OCI-LY3 (cell line): ENCODE results near the gene PPP1R15B.
A peak's percentile ranks its signal among the peaks of the same experiment; 100 is the strongest.

Source experiments
- H2AFZ ChIP-seq: fragments of 200-600, 300-600 bp; shearing (Covaris generic); 2 replicates; pipeline ENCODE4 v1.6.0; 2014; ENCODE audit warnings: antibody characterized with exemption, low read depth, low read length
- H3K27ac ChIP-seq: fragments of 200-600, 300-600 bp; sonication (generic); 2 replicates; pipeline ENCODE4 v1.5.1; 2014; ENCODE audit warnings: mild to moderate bottlenecking, low read length, moderate library complexity, mixed read lengths
- H3K27me3 ChIP-seq: fragments of 200-600, 300-600 bp; sonication (generic); 2 replicates; pipeline ENCODE4 v1.6.1; 2014; ENCODE audit warnings: low read depth, low read length, mixed read lengths
- H3K36me3 ChIP-seq: fragments of 200-600, 300-600 bp; sonication (generic); replicated peaks from 2 replicates; pipeline ENCODE3; 2014; ENCODE audit warnings: low read depth, low read length, mixed read lengths
- H3K4me1 ChIP-seq: fragments of 300-600, 200-600 bp; sonication (generic); 2 replicates; pipeline ENCODE4 v1.6.1; 2014; ENCODE audit warnings: low read length, mixed read lengths
- H3K4me2 ChIP-seq: fragments of 200-600, 300-600 bp; sonication (generic); 2 replicates; pipeline ENCODE4 v1.6.1; 2014; ENCODE audit warnings: low read length, mixed read lengths
- H3K4me3 ChIP-seq: fragments of 300-600, 200-600 bp; sonication (generic); 2 replicates; pipeline ENCODE4 v1.5.1; 2014; ENCODE audit warnings: antibody characterized with exemption, mild to moderate bottlenecking, low read length, moderate library complexity
- H3K79me2 ChIP-seq: fragments of 300-600, 200-600 bp; shearing (Covaris generic); 2 replicates; pipeline ENCODE4 v1.6.1; 2014; ENCODE audit warnings: mild to moderate bottlenecking, low read length, mixed read lengths
- H3K9ac ChIP-seq: fragments of 300-600, 200-600 bp; shearing (Covaris generic); 2 replicates; pipeline ENCODE4 v1.6.0; 2014; ENCODE audit warnings: mild to moderate bottlenecking, low read length, moderate library complexity
- H3K9me3 ChIP-seq: fragments of 200-600, 300-600 bp; shearing (Covaris generic); 2 replicates; pipeline ENCODE4 v1.6.1; 2014; ENCODE audit warnings: low read length, mixed read lengths; ENCODE audit not compliant: insufficient read depth
- H4K20me1 ChIP-seq: fragments of 200-600, 300-600 bp; sonication (generic); 2 replicates; pipeline ENCODE4 v1.6.1; 2016; ENCODE audit warnings: low read length, mixed read lengths; ENCODE audit not compliant: insufficient read depth
- EZH2phosphoT487 ChIP-seq: fragments of 200-600 bp; shearing (Covaris generic); IDR thresholded peaks from 2 replicates; pipeline ENCODE4 v1.6.1; 2018; ENCODE audit warnings: antibody characterized with exemption, mixed run types, low read depth
- TF ChIP-seq, protein P1 (sequence below): fragments of 200-600, 300-600 bp; sonication (generic); IDR thresholded peaks from 2 replicates; pipeline ENCODE4 v1.5.1; 2014; ENCODE audit warnings: antibody characterized with exemption, low read length, low read depth

Gene PPP1R15B

DNA sequence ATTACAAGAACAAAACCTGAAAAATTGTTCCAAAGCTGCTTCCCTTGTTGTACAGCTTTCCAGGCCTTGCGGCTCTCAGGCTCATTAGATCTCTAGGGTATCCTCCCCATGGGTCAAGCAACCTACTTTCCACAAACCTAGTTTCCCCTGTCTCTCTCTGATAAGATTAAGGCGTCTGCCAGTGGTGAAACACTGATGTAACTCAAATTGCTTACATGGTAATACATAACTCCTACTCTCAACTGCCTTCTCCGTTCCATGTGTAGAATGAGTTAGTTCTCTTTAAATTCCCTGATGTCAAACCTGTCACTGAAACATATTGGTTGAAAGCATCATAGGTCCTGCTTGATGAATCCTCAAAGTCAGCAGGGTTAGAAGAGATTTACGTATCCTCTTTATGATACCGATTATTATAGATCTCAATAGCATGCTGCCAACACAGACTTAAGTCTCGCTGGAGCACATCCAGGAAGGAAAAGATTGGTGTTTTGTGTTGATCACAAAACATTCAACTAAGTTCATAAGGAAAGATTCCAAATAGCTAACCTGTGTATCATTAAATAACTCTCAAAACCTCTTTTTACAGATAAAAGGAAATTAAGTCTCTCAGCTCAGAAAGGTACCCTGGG is 10.6 kb downstream of the PPP1R15B start:
- H3K36me3 ChIP-seq, result peaks cover 57% of the 10 kb centered on the region
- H3K4me2 ChIP-seq, result no peak overlapping the region
- TF ChIP-seq EZH2phosphoT487, result no peak
- TF ChIP-seq, protein P1, sequence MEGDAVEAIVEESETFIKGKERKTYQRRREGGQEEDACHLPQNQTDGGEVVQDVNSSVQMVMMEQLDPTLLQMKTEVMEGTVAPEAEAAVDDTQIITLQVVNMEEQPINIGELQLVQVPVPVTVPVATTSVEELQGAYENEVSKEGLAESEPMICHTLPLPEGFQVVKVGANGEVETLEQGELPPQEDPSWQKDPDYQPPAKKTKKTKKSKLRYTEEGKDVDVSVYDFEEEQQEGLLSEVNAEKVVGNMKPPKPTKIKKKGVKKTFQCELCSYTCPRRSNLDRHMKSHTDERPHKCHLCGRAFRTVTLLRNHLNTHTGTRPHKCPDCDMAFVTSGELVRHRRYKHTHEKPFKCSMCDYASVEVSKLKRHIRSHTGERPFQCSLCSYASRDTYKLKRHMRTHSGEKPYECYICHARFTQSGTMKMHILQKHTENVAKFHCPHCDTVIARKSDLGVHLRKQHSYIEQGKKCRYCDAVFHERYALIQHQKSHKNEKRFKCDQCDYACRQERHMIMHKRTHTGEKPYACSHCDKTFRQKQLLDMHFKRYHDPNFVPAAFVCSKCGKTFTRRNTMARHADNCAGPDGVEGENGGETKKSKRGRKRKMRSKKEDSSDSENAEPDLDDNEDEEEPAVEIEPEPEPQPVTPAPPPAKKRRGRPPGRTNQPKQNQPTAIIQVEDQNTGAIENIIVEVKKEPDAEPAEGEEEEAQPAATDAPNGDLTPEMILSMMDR, result no peak
- no peak overlapping the region for H3K27ac ChIP-seq
- H2AFZ ChIP-seq, result no peak overlapping the region
- peaks cover 5% of the 10 kb centered on the region for H3K4me1 ChIP-seq
- no peak overlapping the region for H3K9ac ChIP-seq
- H3K9me3 ChIP-seq, result no peaks in the 10 kb centered on the region
- H3K4me3 ChIP-seq, result no peak overlapping the region
- H3K79me2 ChIP-seq, result peaks cover 53% of the 10 kb centered on the region
- peaks cover 13% of the 10 kb centered on the region for H4K20me1 ChIP-seq
- H3K27me3 ChIP-seq, result no peaks in the 10 kb centered on the region

DNA sequence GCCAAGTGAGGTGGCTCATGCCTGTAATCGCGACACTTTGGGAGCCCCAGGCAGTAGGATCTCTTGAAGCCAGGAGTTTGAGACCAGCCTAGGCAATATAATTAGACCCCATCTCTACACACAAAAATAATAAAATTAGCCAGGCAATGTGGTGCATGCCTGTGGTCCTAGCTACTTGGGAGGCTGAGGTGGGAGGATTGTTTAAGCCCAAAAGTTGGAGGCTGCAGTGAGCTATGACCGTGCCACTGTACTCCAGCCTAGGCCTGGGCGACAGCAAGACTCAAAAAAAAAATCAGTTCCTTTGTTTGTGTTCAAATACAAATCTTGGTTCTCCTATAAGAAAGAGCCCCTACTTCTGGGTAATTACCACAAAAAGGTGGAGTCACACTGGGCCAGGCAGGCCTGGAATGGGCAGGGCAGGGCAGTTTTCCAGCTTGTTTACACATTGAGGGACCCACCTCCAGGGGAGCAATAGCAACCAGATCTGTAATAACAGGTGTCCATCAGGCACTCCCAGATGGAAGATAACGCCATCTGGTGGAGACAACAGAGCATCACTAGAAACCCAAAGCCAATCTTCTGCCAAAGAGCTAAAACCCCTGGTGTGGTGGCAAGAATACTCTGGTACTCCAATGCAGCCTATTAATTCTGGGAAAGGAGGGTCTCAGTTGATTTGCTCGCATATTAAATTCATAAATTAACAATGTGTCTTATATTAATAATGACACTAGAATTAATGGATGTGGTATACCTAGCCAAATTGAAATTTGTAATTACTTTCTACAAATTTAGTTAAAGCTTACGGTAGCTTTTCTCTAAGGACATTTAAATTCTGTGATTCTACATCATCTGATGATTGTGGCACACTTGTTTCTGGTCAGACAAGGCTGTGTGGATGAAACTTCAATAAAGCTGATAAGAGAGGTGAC is 13.2 kb downstream of the PPP1R15B start:
- H3K9me3 ChIP-seq, result no peaks in the 10 kb centered on the region
- no peak for TF ChIP-seq EZH2phosphoT487
- TF ChIP-seq, protein P1, result peak; percentile 92
- H4K20me1 ChIP-seq, result 0 out of 2 replicates have a peak, but pooled peaks cover 4% of the 10 kb centered on the region
- H3K9ac ChIP-seq, result no peak overlapping the region
- H3K4me1 ChIP-seq, result no peaks in the 10 kb centered on the region
- H3K4me3 ChIP-seq, result no peak overlapping the region
- H3K4me2 ChIP-seq, result no peak overlapping the region
- peaks cover 45% of the 10 kb centered on the region for H3K36me3 ChIP-seq
- H2AFZ ChIP-seq, result no peak overlapping the region
- H3K27me3 ChIP-seq, result no peaks in the 10 kb centered on the region
- peaks cover 27% of the 10 kb centered on the region for H3K79me2 ChIP-seq
- no peak overlapping the region for H3K27ac ChIP-seq

DNA sequence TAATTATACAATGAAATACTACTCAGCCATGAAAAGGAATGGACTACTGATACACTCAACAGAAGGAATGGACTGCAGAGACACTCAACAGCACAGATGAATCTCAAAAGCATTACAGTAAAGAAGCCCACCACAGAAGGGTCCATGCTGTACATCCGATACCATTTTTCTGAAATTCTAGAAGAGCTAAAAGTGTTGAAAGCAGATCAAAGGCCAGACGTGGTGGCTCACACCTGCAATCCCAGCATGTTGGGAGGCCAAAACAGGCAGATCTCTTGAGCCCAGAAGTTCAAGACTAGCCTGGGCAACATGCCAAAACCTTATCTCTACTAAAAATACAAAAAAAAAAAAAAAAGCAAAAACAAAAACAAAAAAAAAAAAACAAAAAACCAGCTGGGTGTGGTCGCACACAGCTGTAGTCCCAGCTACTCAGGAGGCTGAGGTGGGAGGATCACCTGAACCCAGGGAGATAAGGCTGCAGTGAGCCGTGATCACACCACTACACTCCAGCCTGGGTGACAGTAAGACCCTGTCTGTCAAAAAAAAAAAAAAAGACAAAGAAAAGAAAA is 15.5 kb downstream of the PPP1R15B start:
- Histone ChIP-seq H2AFZ (no peak overlapping the region), H3K79me2 (peaks cover 4% of the 10 kb centered on the region), H3K4me2 (no peak overlapping the region), H4K20me1 (0 out of 2 replicates have a peak, but pooled peaks cover 2% of the 10 kb centered on the region), H3K4me3 (no peak overlapping the region), H3K9ac (no peak overlapping the region), H3K27ac (no peak overlapping the region), H3K36me3 (peaks cover 35% of the 10 kb centered on the region), H3K27me3 (no peaks in the 10 kb centered on the region), H3K4me1 (no peaks in the 10 kb centered on the region), H3K9me3 (no peaks in the 10 kb centered on the region)
- TF ChIP-seq, protein P1, result no peak
- TF ChIP-seq EZH2phosphoT487, result no peak

- Histone ChIP-seq H3K27me3 (0 out of 2 replicates have a peak, but pooled peaks cover 2% of the 10 kb centered on the region), H3K36me3 (peaks cover 11% of the 10 kb centered on the region), H2AFZ (no peak overlapping the region), H3K9ac (no peak overlapping the region), H3K9me3 (no peaks in the 10 kb centered on the region), H3K27ac (no peak overlapping the region), H4K20me1 (no peaks in the 10 kb centered on the region), H3K4me2 (no peak overlapping the region), H3K4me3 (no peak overlapping the region), H3K4me1 (no peaks in the 10 kb centered on the region), H3K79me2 (no peaks in the 10 kb centered on the region)
- no peak for TF ChIP-seq EZH2phosphoT487
- TF ChIP-seq, protein P1, result no peak
Observed at GRCh38 chr1:204391629-204392028, 20.0 kb downstream of the PPP1R15B start.
